Fibroblast of mammary gland (primary cell): ENCODE measurements around the gene KRTAP10-2.

Source experiments
- DNase-seq: peaks from one replicate; pipeline ENCODE4 v3.0.0-alpha.2; 2010; ENCODE audit warnings: low read depth
- H3K4me3 ChIP-seq: 2 replicates; pipeline ENCODE4 v1.5.1; 2011; ENCODE audit warnings: low read depth, mild to moderate bottlenecking, low read length, moderate library complexity; ENCODE audit not compliant: control insufficient read depth
- CTCF ChIP-seq: conservative IDR thresholded peaks from 2 replicates; pipeline ENCODE4 v1.5.1; 2011; ENCODE audit warnings: low read depth, low read length, inconsistent platforms; ENCODE audit not compliant: control insufficient read depth, insufficient read depth

KRTAP10-2 gene

GRCh38 chr21:44520326-44521300 lies 30.7 kb downstream of the KRTAP10-2 start:
- H3K4me3 ChIP-seq, result no peak overlapping the region
- no peak for TF ChIP-seq CTCF
- DNase-seq, result no peak

GRCh38 chr21:44519346-44520325 lies 31.7 kb downstream of the KRTAP10-2 start:
- no peak for TF ChIP-seq CTCF
- no peak for DNase-seq

GRCh38 chr21:44518686-44519085 lies 32.6 kb downstream of the KRTAP10-2 start:
- no peak for DNase-seq
- no peak overlapping the region for H3K4me3 ChIP-seq
- no peak for TF ChIP-seq CTCF

More at GRCh38 chr21:44519346-44520325, 31.7 kb downstream of the KRTAP10-2 start:
- H3K4me3 ChIP-seq, result no peak overlapping the region

GRCh38 chr21:44517175-44517899 lies 34.0 kb downstream of the KRTAP10-2 start:
- no peak for TF ChIP-seq CTCF
- no peak overlapping the region for H3K4me3 ChIP-seq
- DNase-seq, result peak; percentile 45

- TF ChIP-seq CTCF, result no peak
- H3K4me3 ChIP-seq, result no peak overlapping the region
- DNase-seq, result no peak
Observed at GRCh38 chr21:44516828-44517174, 34.5 kb downstream of the KRTAP10-2 start.

GRCh38 chr21:44516342-44516741 lies 35.0 kb downstream of the KRTAP10-2 start:
- H3K4me3 ChIP-seq, result no peak overlapping the region
- TF ChIP-seq CTCF, result no peak
- no peak for DNase-seq
